Measurements from ENCODE around the gene PTPN11. TPM values are rescaled to one million over a fixed set of nuclear protein-coding genes. Genes with fewer than 3 reads are reported as not detected.

The PTPN11 gene
- total RNA-seq, 1 donor = 133 TPM

DNA sequence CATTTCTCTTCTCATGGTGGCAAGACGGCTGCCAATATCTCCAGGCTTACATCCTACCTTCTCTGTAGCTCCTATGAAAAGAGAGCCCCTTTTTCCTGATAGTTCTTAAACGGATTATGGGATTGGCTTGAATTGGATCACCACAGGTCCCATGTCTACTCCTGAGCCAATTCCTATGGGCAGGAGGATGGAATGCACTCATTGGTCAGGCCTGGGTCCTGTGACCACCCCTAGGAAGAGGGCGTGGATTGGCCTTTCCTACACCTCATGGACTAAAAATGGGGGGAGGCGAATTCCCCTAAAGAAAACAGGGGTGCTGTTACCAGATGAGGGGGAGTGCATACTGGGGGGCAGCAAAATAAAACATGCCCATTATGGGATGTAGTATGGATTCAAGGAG lies 108.8 kb downstream of the PTPN11 start:
- no peak overlapping the region for H3K4me3 ChIP-seq (ENCODE audit: low read depth, low read length)
- DNase-seq (ENCODE audit: low read depth) = no peak
- TF ChIP-seq, protein P1, sequence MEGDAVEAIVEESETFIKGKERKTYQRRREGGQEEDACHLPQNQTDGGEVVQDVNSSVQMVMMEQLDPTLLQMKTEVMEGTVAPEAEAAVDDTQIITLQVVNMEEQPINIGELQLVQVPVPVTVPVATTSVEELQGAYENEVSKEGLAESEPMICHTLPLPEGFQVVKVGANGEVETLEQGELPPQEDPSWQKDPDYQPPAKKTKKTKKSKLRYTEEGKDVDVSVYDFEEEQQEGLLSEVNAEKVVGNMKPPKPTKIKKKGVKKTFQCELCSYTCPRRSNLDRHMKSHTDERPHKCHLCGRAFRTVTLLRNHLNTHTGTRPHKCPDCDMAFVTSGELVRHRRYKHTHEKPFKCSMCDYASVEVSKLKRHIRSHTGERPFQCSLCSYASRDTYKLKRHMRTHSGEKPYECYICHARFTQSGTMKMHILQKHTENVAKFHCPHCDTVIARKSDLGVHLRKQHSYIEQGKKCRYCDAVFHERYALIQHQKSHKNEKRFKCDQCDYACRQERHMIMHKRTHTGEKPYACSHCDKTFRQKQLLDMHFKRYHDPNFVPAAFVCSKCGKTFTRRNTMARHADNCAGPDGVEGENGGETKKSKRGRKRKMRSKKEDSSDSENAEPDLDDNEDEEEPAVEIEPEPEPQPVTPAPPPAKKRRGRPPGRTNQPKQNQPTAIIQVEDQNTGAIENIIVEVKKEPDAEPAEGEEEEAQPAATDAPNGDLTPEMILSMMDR (IDR thresholded peaks at IDR 0.05; ENCODE audit: insufficient read depth, low read length) = no peak

DNA sequence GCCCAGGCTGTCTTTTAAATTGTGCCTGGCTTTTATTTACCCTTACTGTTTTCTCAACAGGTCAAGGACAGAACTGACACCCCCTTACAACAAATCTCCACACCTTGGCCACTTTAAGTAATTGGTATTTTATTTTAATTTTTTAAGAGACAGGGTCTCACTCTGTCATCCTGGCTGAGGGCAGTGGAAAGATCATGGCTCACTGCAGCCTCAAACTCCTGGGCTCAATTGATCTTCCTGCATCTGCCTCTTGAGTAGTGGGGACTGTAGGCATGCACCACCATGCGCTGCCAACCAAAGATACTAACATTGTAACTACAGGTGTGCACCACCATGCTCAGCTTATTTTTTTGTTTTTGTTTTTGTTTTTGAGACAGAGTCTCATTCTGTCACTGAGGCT lies 109.8 kb downstream of the PTPN11 start:
- DNase-seq (ENCODE audit: low read depth) = no peak
- H3K4me3 ChIP-seq (ENCODE audit: low read depth, low read length) = no peak overlapping the region
- TF ChIP-seq, protein P1 (IDR thresholded peaks at IDR 0.05; ENCODE audit: insufficient read depth, low read length) = no peak

DNA sequence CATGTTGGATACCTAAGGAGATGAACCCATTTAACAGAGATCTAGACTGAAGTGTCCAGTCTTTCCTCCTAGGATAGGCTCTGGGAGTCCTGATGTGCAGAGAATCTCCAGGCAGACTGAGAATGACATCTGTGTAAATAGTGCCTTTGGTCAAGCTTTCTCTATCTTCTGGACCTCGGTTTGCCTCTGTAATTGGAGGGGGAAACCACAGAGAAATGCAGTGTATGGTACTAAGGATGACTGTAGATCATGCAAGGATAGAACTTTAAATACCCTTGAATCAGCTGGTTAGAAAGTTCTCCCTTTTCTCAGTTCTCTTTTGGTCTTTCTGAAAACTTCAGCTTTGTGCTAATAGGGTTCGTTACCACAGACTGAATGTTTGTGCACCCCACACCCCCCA lies 112.2 kb downstream of the PTPN11 start:
- DNase-seq (ENCODE audit: low read depth) = no peak

DNA sequence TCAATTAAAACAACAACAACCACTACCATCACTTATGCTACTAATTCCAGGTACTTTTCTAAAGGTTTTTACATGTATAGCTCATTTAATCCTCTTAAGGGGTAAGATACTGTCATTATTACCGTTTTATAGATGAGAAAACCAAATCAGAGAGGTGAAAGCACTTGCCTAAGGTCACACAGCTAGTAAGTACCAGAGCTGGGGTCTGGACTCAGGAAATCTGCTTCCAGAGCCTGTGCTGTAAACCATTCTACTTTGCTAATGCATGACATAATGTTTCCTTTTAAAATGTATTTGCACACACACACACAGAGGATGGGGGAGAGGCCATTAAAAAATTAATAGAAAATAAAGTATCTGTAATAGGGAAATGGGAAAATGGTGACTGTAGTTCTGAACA lies 113.4 kb downstream of the PTPN11 start:
- TF ChIP-seq, protein P1 (IDR thresholded peaks at IDR 0.05; ENCODE audit: insufficient read depth, low read length) = no peak
- DNase-seq (ENCODE audit: low read depth) = no peak
- H3K4me3 ChIP-seq (ENCODE audit: low read depth, low read length) = no peak overlapping the region

More for the DNA sequence above, 112.2 kb downstream of the PTPN11 start:
- TF ChIP-seq, protein P1 (IDR thresholded peaks at IDR 0.05; ENCODE audit: insufficient read depth, low read length) = no peak
- H3K4me3 ChIP-seq (ENCODE audit: low read depth, low read length) = no peak overlapping the region

DNA sequence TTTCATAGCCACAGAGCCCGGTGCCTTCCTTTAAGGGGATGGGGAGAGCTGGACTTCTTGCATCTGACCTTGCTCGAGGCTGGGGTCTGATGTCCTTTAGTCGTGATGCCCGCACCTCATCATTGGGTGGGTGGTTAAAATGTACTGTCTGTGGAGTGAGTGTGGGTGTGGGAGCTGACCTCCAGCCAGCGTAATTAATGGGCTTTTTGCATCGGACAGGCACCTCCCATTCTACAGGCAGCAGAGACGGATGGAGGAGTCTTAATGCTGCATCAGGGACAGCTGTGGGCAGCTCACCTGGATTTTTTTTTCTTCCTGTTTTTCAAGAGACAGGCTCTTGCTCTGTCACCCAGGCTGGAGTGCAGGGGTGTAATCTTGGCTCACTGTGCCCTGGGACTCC lies 114.8 kb downstream of the PTPN11 start:
- no peak overlapping the region for H3K4me3 ChIP-seq (ENCODE audit: low read depth, low read length)
- DNase-seq (ENCODE audit: low read depth) = no peak
- TF ChIP-seq, protein P1 (IDR thresholded peaks at IDR 0.05; ENCODE audit: insufficient read depth, low read length) = no peak

DNA sequence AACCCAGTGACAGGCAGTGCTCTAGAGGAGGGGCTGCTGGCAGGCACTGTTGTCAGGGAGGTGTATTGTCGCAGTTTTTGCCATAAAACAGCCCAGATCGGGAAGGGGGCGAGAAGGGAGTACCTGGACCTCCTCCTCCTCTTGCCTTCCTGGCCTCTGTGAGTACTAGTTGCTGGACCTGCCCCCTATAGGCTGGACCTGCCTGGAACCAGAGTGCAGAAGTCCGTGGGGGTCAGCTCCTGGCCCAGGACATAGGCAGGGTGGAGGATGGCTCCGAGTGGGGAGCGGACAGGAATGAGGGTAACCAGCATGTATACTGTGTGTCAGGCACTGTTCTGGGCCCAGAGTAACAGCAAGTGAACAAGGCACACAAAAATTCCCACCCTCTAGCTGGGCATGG lies 116.3 kb downstream of the PTPN11 start:
- DNase-seq (ENCODE audit: low read depth) = no peak
- TF ChIP-seq, protein P1 (IDR thresholded peaks at IDR 0.05; ENCODE audit: insufficient read depth, low read length) = no peak
- H3K4me3 ChIP-seq (ENCODE audit: low read depth, low read length) = no peak overlapping the region

DNA sequence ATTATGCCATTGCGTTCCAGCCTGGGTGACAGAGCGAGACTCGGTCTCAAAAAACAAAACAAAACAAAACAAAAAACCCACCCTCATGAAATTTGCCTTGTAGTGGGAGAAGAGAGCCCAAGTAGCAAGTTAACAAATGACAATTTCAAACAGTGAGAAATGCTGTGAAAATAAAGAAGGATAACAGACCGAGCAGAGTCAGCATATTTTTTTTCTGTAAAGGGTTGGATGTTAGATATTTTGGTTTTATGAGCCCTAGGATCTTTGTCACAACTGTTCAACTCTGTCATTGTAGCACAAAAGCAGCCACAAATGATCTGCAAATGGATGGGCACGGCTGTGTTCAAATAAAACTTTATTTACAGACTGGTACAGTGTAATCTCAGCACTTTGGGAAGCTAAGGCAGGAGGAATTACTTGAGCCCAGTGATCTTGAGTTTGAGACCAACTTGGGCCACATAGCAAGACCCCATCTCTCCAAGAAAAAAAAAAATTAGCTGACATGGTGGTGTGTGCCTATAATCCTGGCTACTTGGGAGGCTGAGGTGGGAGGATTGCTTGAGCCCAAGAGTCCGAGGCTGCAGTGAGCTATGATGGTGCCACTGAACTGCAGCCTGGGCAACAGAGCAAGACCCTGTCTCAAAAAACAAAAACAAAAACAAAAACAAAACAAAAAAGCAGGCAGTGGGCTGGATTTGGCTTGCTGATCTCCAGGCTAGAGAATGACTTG lies 117.1 kb downstream of the PTPN11 start:
- H3K4me3 ChIP-seq (ENCODE audit: low read depth, low read length) = no peak overlapping the region
- no peak for DNase-seq (ENCODE audit: low read depth)
- TF ChIP-seq, protein P1 (IDR thresholded peaks at IDR 0.05; ENCODE audit: insufficient read depth, low read length) = no peak

Measured in fibroblast of the aortic adventitia (primary cell).